Esophagus muscularis mucosa (tissue), 4 donors: ENCODE measurements around the gene GSG1L2. TPM values are rescaled to one million over a fixed set of nuclear protein-coding genes. Genes with fewer than 3 reads are reported as not detected.

Experiments used
- DNase-seq: peaks from one replicate; pipeline ENCODE4 v3.0.0-alpha.2; 2017; ENCODE audit errors: extremely low spot score
- H3K27ac ChIP-seq, 4 donors: fragments of 200-600 bp; sonication (generic); replicated peaks in 1 of 4; 1 replicate in 3 of 4; 2 replicates in 1 of 4; pipeline ENCODE4 v1.5.1; 2016 to 2019; ENCODE audit warnings: mild to moderate bottlenecking in 1 of 4
- H3K27me3 ChIP-seq, 4 donors: fragments of 200-600 bp; sonication (generic); one replicate each; pipeline versions ENCODE4 v1.5.1 to v1.6.0; 2016 to 2019
- H3K36me3 ChIP-seq, 4 donors: fragments of 200-600 bp; sonication (generic); one replicate each; pipeline ENCODE4 v1.5.1; 2016 to 2019
- H3K4me1 ChIP-seq, 4 donors: fragments of 200-600 bp; sonication (generic); one replicate each; pipeline ENCODE4 v1.5.1; 2016 to 2019
- H3K4me3 ChIP-seq, 4 donors: fragments of 200-600 bp; sonication (generic); 1 replicate in 2 of 4; 2 replicates in 2 of 4; pipeline ENCODE4 v1.5.1; 2016 to 2019; ENCODE audit warnings: mild to moderate bottlenecking in 4 of 4, moderate library complexity in 1 of 4
- H3K9me3 ChIP-seq, 4 donors: fragments of 200-600 bp; sonication (generic); 1 replicate in 3 of 4; 2 replicates in 1 of 4; pipeline ENCODE4 v1.5.1; 2016 to 2019
- EP300 ChIP-seq: sonication (generic); formaldehyde crosslinking; IDR thresholded peaks from one replicate; pipeline ENCODE4 v1.6.1; 2017; ENCODE audit warnings: antibody characterized with exemption
- POLR2A ChIP-seq: fragments of 450-650 bp; IDR thresholded peaks from one replicate; pipeline ENCODE4 v1.6.1; 2017; ENCODE audit warnings: antibody characterized with exemption, moderate library complexity, mild to moderate bottlenecking, low read depth
- POLR2AphosphoS5 ChIP-seq, 2 donors: sonication (generic); formaldehyde crosslinking; IDR thresholded peaks; one replicate each; pipeline ENCODE4 v1.6.1; 2017; ENCODE audit warnings: antibody characterized with exemption in 2 of 2
- WGBS: methylation state at CpG from one replicate; pipeline ENCODE4 v1.1.5; 2018; 5-methylcytosine and 5-hydroxymethylcytosine counted together
- intact Hi-C: fragments of 100-400 bp; cut with DNase I; formaldehyde crosslinking; loops from one replicate; pipeline ENCODE4 v1.15.1; 2023
- total RNA-seq, 4 donors: library from RNA; depleted of rRNA; stranded (reverse); fragments of >200 nt; gene quantifications; one replicate each; pipeline versions ENCODE4 v1.1.0 to v1.2.1, GENCODE V29; 2016
- TF ChIP-seq, protein P1 (sequence below), 3 experiments: fragments of 200-600 bp in 2 of 3; fragments of 450-650 bp in 1 of 3; sonication (generic) in 2 of 3; IDR thresholded peaks; one replicate each; pipeline ENCODE4 v1.5.1; 2017 to 2019; ENCODE audit warnings: antibody characterized with exemption in 3 of 3, mild to moderate bottlenecking in 2 of 3, moderate library complexity in 1 of 3

GSG1L2 gene
- total RNA-seq, 4 donors from 2014 or later, result not detected

DNA sequence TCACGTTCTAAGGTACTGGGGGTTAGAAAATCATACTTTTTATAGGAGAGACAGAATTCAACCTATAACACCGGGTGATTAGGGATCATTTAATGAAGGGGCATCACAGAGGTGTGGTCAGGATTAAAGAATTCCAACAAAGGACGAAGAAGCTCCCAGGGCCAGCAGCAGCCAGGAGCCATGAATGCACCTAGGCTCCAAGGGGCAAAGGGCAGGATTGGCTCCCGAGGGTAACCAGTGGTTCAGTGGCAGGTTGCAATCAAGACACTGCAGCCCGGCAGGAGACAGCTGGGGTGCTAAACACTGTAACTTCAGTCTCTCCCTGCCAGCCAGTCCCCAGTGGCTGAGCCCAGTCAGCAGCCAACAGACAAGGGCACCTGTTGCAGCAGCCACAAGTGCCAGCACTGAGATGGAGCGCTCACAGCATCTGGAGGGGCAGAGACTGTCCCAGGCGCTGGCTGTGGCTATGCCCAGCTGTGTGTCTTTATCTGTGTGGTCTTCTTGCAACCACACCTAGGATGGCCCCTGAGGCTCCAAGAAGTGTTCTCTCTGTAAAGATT, 54.4 kb downstream of the GSG1L2 start:
- Histone ChIP-seq H3K27ac (no peak overlapping the region), H3K4me1 (no peaks in the 10 kb centered on the region), H3K9me3 (no peaks in the 10 kb centered on the region), H3K36me3 (no peaks in the 10 kb centered on the region), H3K4me3 (no peak overlapping the region), H3K27me3 (peaks cover 0 to 5% (median 0%) of the 10 kb centered on the region in 4 donors)
- WGBS, result 84% methylated on average over 7 of the region's 7 CpGs
- TF ChIP-seq, protein P1, sequence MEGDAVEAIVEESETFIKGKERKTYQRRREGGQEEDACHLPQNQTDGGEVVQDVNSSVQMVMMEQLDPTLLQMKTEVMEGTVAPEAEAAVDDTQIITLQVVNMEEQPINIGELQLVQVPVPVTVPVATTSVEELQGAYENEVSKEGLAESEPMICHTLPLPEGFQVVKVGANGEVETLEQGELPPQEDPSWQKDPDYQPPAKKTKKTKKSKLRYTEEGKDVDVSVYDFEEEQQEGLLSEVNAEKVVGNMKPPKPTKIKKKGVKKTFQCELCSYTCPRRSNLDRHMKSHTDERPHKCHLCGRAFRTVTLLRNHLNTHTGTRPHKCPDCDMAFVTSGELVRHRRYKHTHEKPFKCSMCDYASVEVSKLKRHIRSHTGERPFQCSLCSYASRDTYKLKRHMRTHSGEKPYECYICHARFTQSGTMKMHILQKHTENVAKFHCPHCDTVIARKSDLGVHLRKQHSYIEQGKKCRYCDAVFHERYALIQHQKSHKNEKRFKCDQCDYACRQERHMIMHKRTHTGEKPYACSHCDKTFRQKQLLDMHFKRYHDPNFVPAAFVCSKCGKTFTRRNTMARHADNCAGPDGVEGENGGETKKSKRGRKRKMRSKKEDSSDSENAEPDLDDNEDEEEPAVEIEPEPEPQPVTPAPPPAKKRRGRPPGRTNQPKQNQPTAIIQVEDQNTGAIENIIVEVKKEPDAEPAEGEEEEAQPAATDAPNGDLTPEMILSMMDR (IDR thresholded peaks at IDR 0.05), result no peak
- TF ChIP-seq POLR2A (no peak), POLR2AphosphoS5 (IDR thresholded peaks at IDR 0.05) (no peak), EP300 (no peak)
- intact Hi-C loops, result no loop called here
- DNase-seq, result no peak

DNA sequence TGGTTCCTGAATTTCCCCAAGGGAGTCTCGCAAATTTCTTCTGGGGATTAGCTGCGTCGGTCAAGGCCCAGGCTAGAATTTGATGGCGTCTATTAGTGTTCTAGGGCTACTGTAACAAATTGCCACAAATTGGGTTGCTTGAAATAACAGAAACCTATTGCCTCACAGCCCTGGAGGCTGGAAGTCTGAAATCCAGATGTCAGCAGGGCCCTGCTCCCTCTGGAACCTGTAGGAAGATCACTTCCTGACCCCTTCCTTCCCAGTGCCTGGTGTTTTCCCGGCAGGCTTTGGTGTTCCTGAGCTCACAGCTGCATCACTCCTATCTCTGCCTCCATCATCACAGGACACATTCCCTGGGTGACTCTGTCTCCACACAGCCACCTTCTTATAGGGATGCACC, 54.9 kb downstream of the GSG1L2 start:
- no peak overlapping the region for H3K4me3 ChIP-seq
- peaks cover 0 to 5% (median 0%) of the 10 kb centered on the region in 4 donors for H3K27me3 ChIP-seq
- H3K27ac ChIP-seq, result no peak overlapping the region
- no peak for DNase-seq
- TF ChIP-seq EP300 (no peak), POLR2A (no peak), POLR2AphosphoS5 (IDR thresholded peaks at IDR 0.05) (no peak)
- TF ChIP-seq, protein P1 (IDR thresholded peaks at IDR 0.05), result no peak
- intact Hi-C loops, result no loop called here
- WGBS, result 76% methylated on average over 5 of the region's 5 CpGs
- no peaks in the 10 kb centered on the region for H3K9me3 ChIP-seq
- no peaks in the 10 kb centered on the region for H3K4me1 ChIP-seq
- no peaks in the 10 kb centered on the region for H3K36me3 ChIP-seq

DNA sequence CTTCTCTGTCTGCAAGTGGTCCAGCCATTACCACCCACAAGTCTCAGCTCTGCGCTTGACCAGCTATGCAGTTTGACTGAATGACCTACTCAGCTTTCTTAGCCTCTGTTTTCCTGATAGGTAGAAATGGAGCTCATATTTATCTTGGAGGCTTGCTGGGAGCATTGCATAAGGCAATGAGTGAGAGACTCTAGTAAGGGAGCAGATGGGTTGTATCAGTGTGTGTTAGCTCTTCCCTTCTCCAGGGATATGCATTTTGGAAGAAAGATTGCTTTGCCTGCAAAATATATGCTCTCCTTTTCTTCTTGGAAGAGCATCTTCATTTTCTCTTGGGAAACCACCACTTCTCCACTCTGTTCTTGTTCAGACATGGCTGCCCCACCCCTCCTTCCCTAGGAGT, 56.6 kb downstream of the GSG1L2 start:
- no peaks in the 10 kb centered on the region for H3K9me3 ChIP-seq
- H3K36me3 ChIP-seq, result no peaks in the 10 kb centered on the region
- no peak for DNase-seq
- intact Hi-C loops, result no loop called here
- H3K4me3 ChIP-seq, result no peak overlapping the region
- no peak overlapping the region for H3K27ac ChIP-seq
- H3K27me3 ChIP-seq, result peaks cover 0 to 5% (median 0%) of the 10 kb centered on the region in 4 donors
- TF ChIP-seq EP300 (no peak), POLR2A (no peak), POLR2AphosphoS5 (IDR thresholded peaks at IDR 0.05) (no peak)
- TF ChIP-seq, protein P1 (IDR thresholded peaks at IDR 0.05), result no peak
- WGBS, result 90% methylated on average over 1 of the region's 1 CpG
- no peaks in the 10 kb centered on the region for H3K4me1 ChIP-seq

DNA sequence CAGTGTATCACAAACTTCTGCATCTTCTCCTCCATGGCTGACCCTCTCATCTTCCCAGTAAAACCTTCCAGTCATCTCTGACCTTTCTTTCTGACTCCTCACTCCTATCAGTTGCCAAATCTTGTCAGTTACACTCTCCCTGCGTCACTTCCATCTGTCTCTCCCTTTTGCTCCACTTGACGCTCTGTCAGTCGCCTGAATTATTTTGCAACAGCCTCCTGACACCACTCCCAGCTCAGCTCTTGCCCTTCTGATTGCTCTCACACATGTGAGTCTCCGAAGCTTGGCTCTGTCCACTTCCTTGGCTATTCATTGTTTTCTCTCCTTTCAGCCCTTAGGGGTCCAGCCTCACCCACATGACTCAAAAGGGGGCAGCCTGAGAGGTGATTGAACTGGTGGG, 58.2 kb downstream of the GSG1L2 start:
- Histone ChIP-seq H3K27me3 (peaks cover 0 to 5% (median 0%) of the 10 kb centered on the region in 4 donors), H3K4me1 (no peaks in the 10 kb centered on the region), H3K4me3 (no peak overlapping the region), H3K36me3 (no peaks in the 10 kb centered on the region), H3K9me3 (no peaks in the 10 kb centered on the region), H3K27ac (no peak overlapping the region)
- intact Hi-C loops, result no loop called here
- 45% methylated on average over 4 of the region's 4 CpGs for WGBS
- TF ChIP-seq EP300 (no peak), POLR2AphosphoS5 (IDR thresholded peaks at IDR 0.05) (no peak), POLR2A (no peak)
- TF ChIP-seq, protein P1 (IDR thresholded peaks at IDR 0.05), result no peak
- no peak for DNase-seq

DNA sequence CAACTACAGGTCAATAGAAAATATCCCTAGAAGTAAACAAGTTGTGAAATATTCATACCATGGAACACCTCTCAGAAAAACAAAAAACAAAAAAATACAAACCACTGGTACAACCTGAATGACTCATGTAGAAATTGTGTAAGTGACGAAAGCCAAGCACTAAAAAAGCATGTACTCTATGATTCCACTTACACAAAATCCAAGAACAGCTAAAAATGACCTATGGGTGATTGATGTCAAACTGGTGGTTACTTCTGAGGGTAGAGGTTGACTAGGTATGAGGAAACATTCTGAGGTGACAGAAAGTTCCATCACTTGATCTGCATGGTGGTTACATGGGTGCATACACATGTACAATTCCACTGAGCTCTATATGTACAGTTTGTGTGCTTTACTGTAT, 61.6 kb downstream of the GSG1L2 start:
- no peak for DNase-seq
- intact Hi-C loops, result no loop called here
- no peak overlapping the region for H3K27ac ChIP-seq
- H3K4me1 ChIP-seq, result no peaks in the 10 kb centered on the region
- 89% methylated on average over 1 of the region's 1 CpG for WGBS
- TF ChIP-seq POLR2AphosphoS5 (IDR thresholded peaks at IDR 0.05) (no peak), POLR2A (no peak), EP300 (no peak)
- TF ChIP-seq, protein P1 (IDR thresholded peaks at IDR 0.05), result no peak
- H3K36me3 ChIP-seq, result no peaks in the 10 kb centered on the region
- no peaks in the 10 kb centered on the region for H3K27me3 ChIP-seq
- no peak overlapping the region for H3K4me3 ChIP-seq
- H3K9me3 ChIP-seq, result peaks cover 0 to 1% (median under 1%) of the 10 kb centered on the region in 4 donors
